ENCODE data around the gene PCGF2.
A peak's percentile ranks its signal among the peaks of the same experiment; 100 is the strongest.
"Not testable (repeated sequence)": the region's sequence is repeated elsewhere in the genome, so short reads cannot be mapped to it uniquely, and the experiment has no call there.

Gene PCGF2

DNA sequence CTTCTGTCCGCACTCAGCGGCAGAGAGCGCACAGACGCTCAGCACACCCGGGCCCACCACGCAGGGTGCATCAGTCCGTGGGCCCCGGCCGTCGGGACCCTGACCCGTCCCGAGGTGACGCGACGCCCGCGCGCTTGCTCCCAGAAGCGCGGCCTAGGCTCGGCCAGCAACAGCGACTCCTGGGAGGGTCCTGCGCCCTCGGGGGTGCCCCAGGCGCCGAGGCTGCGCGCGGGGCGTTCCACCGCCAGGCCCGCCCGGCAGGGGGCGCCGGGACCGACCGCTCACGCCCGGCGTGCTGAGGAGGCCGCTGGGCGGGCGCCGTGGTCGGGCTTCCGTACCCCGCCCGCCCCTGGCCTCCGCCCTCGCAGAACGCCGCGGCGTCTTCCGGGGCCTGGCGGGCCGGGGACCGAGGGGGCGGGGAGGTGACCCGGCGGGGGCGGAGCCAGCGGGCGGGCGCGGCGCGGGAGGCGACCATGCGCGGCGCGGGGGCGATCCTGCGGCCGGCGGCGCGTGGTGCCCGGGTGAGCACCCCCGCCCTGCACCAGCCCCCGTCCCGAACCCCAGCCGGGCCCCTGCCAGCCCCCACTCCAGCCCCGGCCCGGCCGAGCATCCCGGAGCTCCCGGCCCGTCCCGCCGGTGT lies 18.1 kb downstream of the PCGF2 start, which contains the start of gene CISD3:
CISD3 (plus strand) TSS at position 456 of the 640 bp plus-strand sequence; CDS start at position 474, 18 bp downstream.
- DNase-seq (ENCODE audit: extremely low read depth, low read depth): peak; percentile 67
- TF ChIP-seq, protein P1, sequence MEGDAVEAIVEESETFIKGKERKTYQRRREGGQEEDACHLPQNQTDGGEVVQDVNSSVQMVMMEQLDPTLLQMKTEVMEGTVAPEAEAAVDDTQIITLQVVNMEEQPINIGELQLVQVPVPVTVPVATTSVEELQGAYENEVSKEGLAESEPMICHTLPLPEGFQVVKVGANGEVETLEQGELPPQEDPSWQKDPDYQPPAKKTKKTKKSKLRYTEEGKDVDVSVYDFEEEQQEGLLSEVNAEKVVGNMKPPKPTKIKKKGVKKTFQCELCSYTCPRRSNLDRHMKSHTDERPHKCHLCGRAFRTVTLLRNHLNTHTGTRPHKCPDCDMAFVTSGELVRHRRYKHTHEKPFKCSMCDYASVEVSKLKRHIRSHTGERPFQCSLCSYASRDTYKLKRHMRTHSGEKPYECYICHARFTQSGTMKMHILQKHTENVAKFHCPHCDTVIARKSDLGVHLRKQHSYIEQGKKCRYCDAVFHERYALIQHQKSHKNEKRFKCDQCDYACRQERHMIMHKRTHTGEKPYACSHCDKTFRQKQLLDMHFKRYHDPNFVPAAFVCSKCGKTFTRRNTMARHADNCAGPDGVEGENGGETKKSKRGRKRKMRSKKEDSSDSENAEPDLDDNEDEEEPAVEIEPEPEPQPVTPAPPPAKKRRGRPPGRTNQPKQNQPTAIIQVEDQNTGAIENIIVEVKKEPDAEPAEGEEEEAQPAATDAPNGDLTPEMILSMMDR (IDR thresholded peaks at IDR 0.05; ENCODE audit: low read depth, low read length): peak; percentile 28

DNA sequence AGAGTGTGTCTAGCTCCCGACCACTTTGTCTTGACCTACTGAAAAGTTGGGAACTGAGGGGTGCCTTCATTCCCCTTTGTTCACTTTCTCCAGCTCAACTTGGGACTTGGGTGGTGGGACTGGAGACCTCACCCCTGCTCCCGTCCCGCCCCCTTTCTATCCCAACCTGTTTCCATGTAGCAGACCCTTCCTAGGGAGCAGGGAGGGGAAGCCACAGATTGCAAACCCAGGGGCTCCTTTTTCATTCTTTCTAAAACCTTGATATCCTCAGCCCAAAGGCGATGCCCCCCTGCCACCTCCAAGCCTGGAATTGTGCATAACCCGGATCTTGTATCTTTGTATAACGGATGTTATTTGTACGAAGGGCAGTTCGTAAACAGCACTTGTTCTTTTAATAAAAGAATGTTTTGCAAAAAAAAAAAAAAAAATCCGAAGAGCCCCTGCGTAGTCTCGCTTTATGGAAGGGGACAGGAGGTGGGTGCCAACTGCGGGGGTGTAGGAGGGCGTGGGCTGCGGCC lies 18.7 kb downstream of the PCGF2 start:
- no peak for DNase-seq (ENCODE audit: extremely low read depth, low read depth)
- TF ChIP-seq, protein P1 (IDR thresholded peaks at IDR 0.05; ENCODE audit: low read depth, low read length): no peak

DNA sequence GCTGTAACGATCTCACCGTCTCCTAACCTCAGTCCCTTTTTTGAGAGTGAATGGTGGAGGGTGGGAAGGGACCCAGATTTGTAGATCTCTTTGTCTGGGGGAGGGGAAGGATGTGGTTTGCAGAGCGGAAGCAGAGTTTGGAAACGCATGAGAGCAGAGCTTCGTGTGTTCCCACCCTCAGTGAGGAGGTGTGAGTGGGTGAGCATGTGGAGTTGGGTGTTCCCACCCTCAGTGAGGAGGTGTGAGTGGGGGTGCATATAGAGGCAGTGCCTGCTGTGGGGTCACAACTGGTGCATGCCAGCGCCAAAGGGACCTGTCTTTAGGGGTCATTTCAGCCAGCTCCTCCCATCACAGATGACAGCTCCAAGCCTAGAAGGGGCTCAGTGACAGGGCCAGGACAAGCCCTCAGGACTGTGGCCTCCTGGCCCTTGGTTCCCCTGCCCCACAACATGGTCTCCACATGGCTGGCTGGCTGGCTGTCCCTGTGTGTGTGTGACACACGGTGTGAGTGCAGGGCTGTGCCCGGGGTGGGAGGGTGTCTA lies 19.8 kb downstream of the PCGF2 start:
- TF ChIP-seq, protein P1 (IDR thresholded peaks at IDR 0.05; ENCODE audit: low read depth, low read length): no peak
- DNase-seq (ENCODE audit: extremely low read depth, low read depth): no peak

DNA sequence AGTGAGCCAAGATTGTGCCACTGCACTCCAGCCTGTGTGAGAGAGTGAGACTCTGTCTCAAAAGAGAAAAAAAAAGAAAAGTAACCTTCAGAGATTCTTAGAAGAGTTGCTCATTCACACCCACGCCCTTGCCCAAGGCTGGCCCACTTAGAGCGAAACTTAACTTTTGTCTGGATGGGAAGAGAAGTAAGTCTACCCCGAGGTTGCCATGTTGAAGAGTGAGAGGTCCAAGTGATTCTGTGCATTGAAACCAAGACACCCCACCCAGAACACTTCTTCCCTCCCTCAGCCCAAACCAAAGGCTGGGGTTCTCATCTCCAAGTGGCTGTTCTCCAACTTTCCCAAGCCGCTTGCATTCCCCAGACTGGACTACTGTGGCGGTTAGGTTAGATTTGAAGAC lies 20.4 kb downstream of the PCGF2 start:
- no peak for DNase-seq (ENCODE audit: extremely low read depth, low read depth)
- TF ChIP-seq, protein P1 (IDR thresholded peaks at IDR 0.05; ENCODE audit: low read depth, low read length): no peak

DNA sequence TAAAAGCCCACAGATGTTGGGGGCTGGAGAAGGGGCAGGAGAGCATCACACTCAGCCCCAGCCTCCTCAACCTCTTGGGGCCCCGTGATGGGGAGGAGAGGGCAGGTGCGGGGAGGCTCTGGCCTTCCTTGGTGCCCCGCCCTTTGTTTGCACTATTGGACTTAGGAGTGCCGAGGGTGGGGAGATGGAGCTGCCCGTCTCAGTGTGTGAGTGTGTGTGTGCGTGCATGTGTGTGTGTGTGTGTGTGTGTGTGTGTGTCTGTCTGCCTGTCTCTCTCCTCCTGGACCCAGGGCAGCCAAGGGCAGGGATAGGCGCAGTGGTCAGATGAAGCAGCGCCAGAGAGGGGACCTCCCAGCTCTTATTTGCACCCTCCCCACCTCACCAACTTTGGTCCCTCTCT lies 22.0 kb downstream of the PCGF2 start:
- not testable (repeated sequence) for DNase-seq (ENCODE audit: extremely low read depth, low read depth)

DNA sequence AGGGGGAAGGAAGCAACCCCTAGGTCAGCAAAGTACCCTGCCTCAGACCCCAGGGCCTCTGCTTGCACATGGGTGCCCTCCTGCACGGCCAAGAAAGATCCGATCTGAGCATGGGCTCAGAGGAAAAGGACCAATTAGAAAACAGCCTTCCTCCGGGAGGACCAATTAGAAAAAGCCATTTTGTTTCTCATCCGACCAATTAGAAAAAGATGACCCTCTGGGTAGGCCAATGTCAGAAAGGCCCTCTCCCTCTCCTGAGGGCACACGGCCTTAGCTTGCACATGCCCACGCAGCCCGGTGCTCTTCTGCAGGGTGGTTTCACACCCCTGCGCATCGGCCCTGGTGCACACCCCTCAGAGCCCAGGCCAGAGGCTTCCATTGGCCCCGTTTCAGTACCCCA lies 23.1 kb downstream of the PCGF2 start:
- no peak for DNase-seq (ENCODE audit: extremely low read depth, low read depth)

DNA sequence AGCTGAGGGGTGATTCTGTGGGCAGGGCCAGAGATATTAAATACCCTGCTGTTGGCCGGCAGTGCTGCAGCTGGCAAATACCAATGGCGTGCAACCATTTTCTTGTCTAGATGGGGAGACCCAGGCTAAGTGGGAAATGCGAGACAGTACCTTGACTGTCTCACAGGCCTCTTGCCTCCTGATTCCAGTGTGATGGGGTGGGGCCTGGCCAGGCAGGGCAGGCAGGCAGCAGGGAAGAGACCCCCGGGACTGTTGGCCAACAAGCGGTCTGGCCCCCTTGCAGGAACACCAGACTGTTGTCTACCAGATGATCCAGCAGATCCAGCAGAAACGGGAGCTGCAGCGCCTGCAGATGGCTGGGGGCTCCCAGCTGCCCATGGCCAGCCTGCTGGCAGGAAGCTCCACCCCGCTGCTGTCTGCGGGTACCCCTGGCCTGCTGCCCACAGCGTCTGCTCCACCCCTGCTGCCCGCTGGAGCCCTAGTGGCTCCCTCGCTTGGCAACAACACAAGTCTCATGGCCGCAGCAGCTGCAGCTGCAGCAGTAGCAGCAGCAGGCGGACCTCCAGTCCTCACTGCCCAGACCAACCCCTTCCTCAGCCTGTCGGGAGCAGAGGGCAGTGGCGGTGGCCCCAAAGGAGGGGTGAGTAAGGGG lies 23.7 kb downstream of the PCGF2 start:
- no peak for DNase-seq (ENCODE audit: extremely low read depth, low read depth)
- TF ChIP-seq, protein P1 (IDR thresholded peaks at IDR 0.05; ENCODE audit: low read depth, low read length): no peak

More for the DNA sequence above, 23.1 kb downstream of the PCGF2 start:
- TF ChIP-seq, protein P1 (IDR thresholded peaks at IDR 0.05; ENCODE audit: low read depth, low read length): no peak

Data from AG09319 (cell line).